OCI-LY7 (cell line): ENCODE measurements around the gene MERTK. TPM values are rescaled to one million over a fixed set of nuclear protein-coding genes. Genes with fewer than 3 reads are reported as not detected.

Source experiments
- BruUV-seq: library from RNA; stranded (reverse); fragments of 400-500 nt; replicated peaks from 2 replicates; lab custom pipeline; 2021; lab: Mats Ljungman, UMichigan
- CTCF ChIA-PET: fragments of 300-600 bp; sonication (Branson Sonifier 250); formaldehyde crosslinking; loops from one replicate; lab custom pipeline; 2022; ENCODE audit warnings: antibody characterized with exemption; ENCODE audit not compliant: unreplicated experiment; lab: Charles Lee
- POLR2A ChIA-PET: fragments of 300-600 bp; sonication (Branson Sonifier 250); formaldehyde crosslinking; loops from one replicate; lab custom pipeline; 2022; ENCODE audit warnings: antibody characterized with exemption; lab: Charles Lee
- DNase-seq: peaks from one replicate; pipeline ENCODE4 v3.0.0-alpha.2; 2015; ENCODE audit warnings: low spot score
- H2AFZ ChIP-seq: fragments of 200-600 bp; sonication (generic), shearing (Covaris generic); 2 replicates; pipeline ENCODE4 v1.6.1; 2014; ENCODE audit warnings: mild to moderate bottlenecking, antibody characterized with exemption, low read length, moderate library complexity
- H3K27ac ChIP-seq: fragments of 200-600 bp; sonication (generic); 2 replicates; pipeline ENCODE4 v1.5.1; 2014; ENCODE audit warnings: mixed run types, low read depth, mild to moderate bottlenecking, moderate library complexity, low read length, inconsistent platforms; ENCODE audit not compliant: poor library complexity, severe bottlenecking
- H3K36me3 ChIP-seq: fragments of 200-600 bp; sonication (generic); 2 replicates; pipeline ENCODE4 v1.6.1; 2014; ENCODE audit warnings: mild to moderate bottlenecking, antibody characterized with exemption, low read length, moderate library complexity, mixed read lengths; ENCODE audit not compliant: insufficient read depth
- H3K4me1 ChIP-seq: fragments of 200-600 bp; sonication (generic); 2 replicates; pipeline ENCODE4 v1.5.1; 2014; ENCODE audit warnings: mild to moderate bottlenecking, low read length; ENCODE audit not compliant: insufficient read depth, poor library complexity, severe bottlenecking
- H3K4me2 ChIP-seq: fragments of 200-600 bp; sonication (generic); 2 replicates; pipeline ENCODE4 v1.6.1; 2014; ENCODE audit warnings: mild to moderate bottlenecking, low read length
- H3K4me3 ChIP-seq: fragments of 200-600 bp; sonication (generic); 2 replicates; pipeline ENCODE4 v1.5.1; 2014; ENCODE audit warnings: mild to moderate bottlenecking, low read depth, low read length; ENCODE audit not compliant: poor library complexity, severe bottlenecking
- H3K79me2 ChIP-seq: fragments of 200-600 bp; sonication (generic); 2 replicates; pipeline ENCODE4 v1.6.1; 2016; ENCODE audit warnings: low read depth, mild to moderate bottlenecking, low read length, moderate library complexity, mixed read lengths; ENCODE audit not compliant: insufficient read depth
- H3K9me2 ChIP-seq: fragments of 200-600 bp; sonication (generic); 2 replicates; pipeline ENCODE4 v1.6.1; 2016; ENCODE audit warnings: mild to moderate bottlenecking, low read length, mixed read lengths; ENCODE audit not compliant: insufficient read depth
- H3K9me3 ChIP-seq: fragments of 200-600 bp; sonication (generic); 2 replicates; pipeline ENCODE4 v1.6.1; 2014; ENCODE audit warnings: mild to moderate bottlenecking, mixed run types, low read length, mixed read lengths
- H4K20me1 ChIP-seq: fragments of 200-600 bp; sonication (generic); 2 replicates; pipeline ENCODE4 v1.6.1; 2014; ENCODE audit warnings: mild to moderate bottlenecking, antibody characterized with exemption, low read length, moderate library complexity, mixed read lengths; ENCODE audit not compliant: insufficient read depth
- CTCF ChIP-seq: fragments of 200-600 bp; sonication (generic); conservative IDR thresholded peaks from 2 replicates; pipeline ENCODE4 v1.5.1; 2014; ENCODE audit warnings: mild to moderate bottlenecking, antibody characterized with exemption, low read length, moderate library complexity, mixed read lengths
- EZH2phosphoT487 ChIP-seq: fragments of 200-600 bp; sonication (generic); IDR thresholded peaks from 2 replicates; pipeline ENCODE4 v1.6.1; 2018; ENCODE audit warnings: low read depth, borderline replicate concordance, mild to moderate bottlenecking, mixed run types, antibody characterized with exemption, low read length, moderate library complexity, mixed read lengths
- intact Hi-C: fragments of 100-400 bp; cut with micrococcal nuclease; formaldehyde crosslinking; loops from one replicate; pipeline ENCODE4 v1.10.0; 2022; ENCODE audit not compliant: unreplicated experiment
- total RNA-seq, 2 experiments: library from RNA; depleted of rRNA in 1 of 2; stranded (reverse); fragments of >200 nt in 1 of 2; shearing (Covaris generic) in 1 of 2; gene quantifications; 2 replicates each; pipeline ENCODE4 v1.2.3, GENCODE V29; 2014 to 2022

The MERTK gene
- total RNA-seq, 2 experiments from 2014 or later, result 0.38 TPM; not detected in 1

- no TSS peak for BruUV-seq
- ChIA-PET POLR2A (interaction anchor here (0.5 to 0.6 kb wide), 2 partner anchors 29 to 46 kb away, joined by 3 read pairs; no protein-coding TSS in a partner anchor), CTCF (no interaction called here)
- no peak overlapping the region for H3K27ac ChIP-seq
- intact Hi-C loops, result no loop called here
- no peak overlapping the region for H3K4me2 ChIP-seq
- H3K4me1 ChIP-seq, result no peaks in the 10 kb centered on the region
- no peak overlapping the region for H2AFZ ChIP-seq
- no peaks in the 10 kb centered on the region for H3K79me2 ChIP-seq
- H3K9me2 ChIP-seq, result no peaks in the 10 kb centered on the region
- TF ChIP-seq EZH2phosphoT487 (no peak), CTCF (no peak)
- no peak for DNase-seq
- H3K9me3 ChIP-seq, result no peaks in the 10 kb centered on the region
- no peaks in the 10 kb centered on the region for H3K36me3 ChIP-seq
- H3K4me3 ChIP-seq, result no peak overlapping the region
- H4K20me1 ChIP-seq, result no peaks in the 10 kb centered on the region
These were observed 26.3 kb downstream of the MERTK start for GRCh38 chr2:111924617-111925107.

GRCh38 chr2:111927723-111928122 is 29.3 kb downstream of the MERTK start:
- CTCF ChIA-PET, result no interaction called here

More at GRCh38 chr2:111927723-111928122, 29.3 kb downstream of the MERTK start:
- Histone ChIP-seq H2AFZ (no peak overlapping the region), H3K9me3 (no peaks in the 10 kb centered on the region), H3K27ac (no peak overlapping the region), H3K36me3 (no peaks in the 10 kb centered on the region), H3K4me2 (no peak overlapping the region), H3K79me2 (no peaks in the 10 kb centered on the region), H4K20me1 (no peaks in the 10 kb centered on the region), H3K4me3 (no peak overlapping the region), H3K4me1 (no peaks in the 10 kb centered on the region), H3K9me2 (no peaks in the 10 kb centered on the region)
- POLR2A ChIA-PET, result interaction anchor here (0.6 to 0.7 kb wide), 2 partner anchors 163 to 359 kb away, joined by 3 read pairs; no protein-coding TSS in a partner anchor
- no TSS peak for BruUV-seq
- TF ChIP-seq CTCF (no peak), EZH2phosphoT487 (no peak)
- intact Hi-C loops, result no loop called here
- no peak for DNase-seq
